IPS-15b (cell line): ENCODE results near the gene VPS8.

Experiments used
- H3K27me3 ChIP-seq: one replicate; pipeline ENCODE4 v1.6.1; 2013; ENCODE audit warnings: low read length; ENCODE audit not compliant: control insufficient read depth, insufficient read depth
- H3K36me3 ChIP-seq: one replicate; pipeline ENCODE4 v1.6.1; 2013; ENCODE audit warnings: low read length; ENCODE audit not compliant: control insufficient read depth, insufficient read depth
- H3K4me1 ChIP-seq: one replicate; pipeline ENCODE4 v1.6.1; 2013; ENCODE audit warnings: mild to moderate bottlenecking, low read length; ENCODE audit not compliant: control insufficient read depth, insufficient read depth
- H3K4me3 ChIP-seq: one replicate; pipeline ENCODE4 v1.5.1; 2013; ENCODE audit warnings: low read depth, low read length
- H3K9ac ChIP-seq: one replicate; pipeline ENCODE4 v1.6.1; 2013; ENCODE audit warnings: low read depth, mild to moderate bottlenecking, low read length
- H3K9me3 ChIP-seq: one replicate; pipeline ENCODE4 v1.6.1; 2013; ENCODE audit warnings: mild to moderate bottlenecking, low read length; ENCODE audit not compliant: control insufficient read depth, insufficient read depth

VPS8 gene

DNA sequence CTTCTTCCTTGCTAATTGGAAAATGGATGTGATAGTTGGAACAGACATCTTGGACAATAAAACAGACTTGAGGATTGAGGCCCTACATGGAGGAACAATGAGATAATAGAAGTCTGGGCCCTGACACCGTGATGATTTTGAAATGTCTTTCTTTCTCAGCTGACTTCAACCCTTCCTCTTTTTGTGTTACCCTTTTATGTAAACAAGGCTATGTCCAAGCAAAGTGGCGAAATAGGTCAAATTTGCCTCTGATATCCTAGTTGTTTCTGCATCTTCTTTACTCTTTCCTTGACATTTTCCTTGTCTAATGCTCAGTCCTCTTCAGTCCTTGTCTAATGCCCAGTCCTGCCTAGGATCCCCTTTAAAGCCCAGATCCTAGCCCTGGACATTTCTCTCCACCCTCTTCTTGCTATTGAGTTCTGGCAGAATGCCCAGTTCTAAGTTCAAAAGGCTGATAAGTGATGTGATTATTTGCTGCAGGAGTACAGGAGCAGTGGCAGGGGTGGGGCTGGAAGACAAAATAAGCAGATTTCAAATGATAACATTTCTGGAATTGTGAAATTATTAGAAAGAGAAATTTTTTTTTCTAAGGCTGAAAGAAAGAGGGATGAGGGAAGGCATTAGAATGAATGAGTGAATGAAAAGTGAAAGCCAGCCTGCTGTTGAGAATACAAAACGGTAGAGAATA lies 6.5 kb upstream of the VPS8 start:
- H3K36me3 ChIP-seq = no peaks in the 10 kb centered on the region
- H3K4me3 ChIP-seq = no peak overlapping the region
- no peak overlapping the region for H3K9ac ChIP-seq

DNA sequence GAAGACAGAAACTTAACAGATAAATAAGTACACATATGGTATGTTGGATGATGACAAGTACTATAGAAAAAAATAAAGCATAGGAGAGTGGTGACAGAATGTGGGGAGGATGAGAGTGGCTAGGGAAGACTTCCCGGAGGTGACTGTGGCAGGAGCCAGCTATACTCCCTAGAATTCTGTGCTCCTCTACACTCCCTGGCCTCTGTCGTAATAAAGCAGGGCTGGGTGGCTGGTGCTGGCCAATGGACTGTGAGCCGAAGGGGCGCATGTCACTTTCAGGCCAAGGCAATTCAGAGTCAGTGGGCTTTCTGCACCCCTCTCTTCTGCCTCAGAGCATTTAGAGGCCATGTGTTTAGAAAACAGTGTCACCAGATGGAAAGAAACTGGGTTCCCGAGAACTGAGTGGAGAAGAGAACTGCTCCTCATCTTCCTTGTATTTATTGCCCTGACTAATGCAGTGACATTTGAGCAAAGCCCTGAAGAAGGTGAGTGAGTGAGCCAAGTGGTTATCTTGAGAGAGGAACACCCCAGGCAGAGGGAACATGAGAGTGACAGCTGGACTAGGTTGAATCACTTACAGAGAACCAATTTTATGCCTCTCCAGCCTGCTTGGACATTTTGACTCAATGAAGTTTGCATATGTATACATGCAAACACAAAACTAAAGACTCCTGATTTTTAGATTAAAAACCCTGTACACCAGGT lies 5.2 kb upstream of the VPS8 start:
- Histone ChIP-seq H3K4me3 (no peak overlapping the region), H3K36me3 (no peaks in the 10 kb centered on the region), H3K9me3 (no peaks in the 10 kb centered on the region), H3K4me1 (no peaks in the 10 kb centered on the region), H3K27me3 (no peaks in the 10 kb centered on the region), H3K9ac (no peak overlapping the region)

More for the DNA sequence above, 6.5 kb upstream of the VPS8 start:
- Histone ChIP-seq H3K9me3 (no peaks in the 10 kb centered on the region), H3K27me3 (no peaks in the 10 kb centered on the region), H3K4me1 (no peaks in the 10 kb centered on the region)

DNA sequence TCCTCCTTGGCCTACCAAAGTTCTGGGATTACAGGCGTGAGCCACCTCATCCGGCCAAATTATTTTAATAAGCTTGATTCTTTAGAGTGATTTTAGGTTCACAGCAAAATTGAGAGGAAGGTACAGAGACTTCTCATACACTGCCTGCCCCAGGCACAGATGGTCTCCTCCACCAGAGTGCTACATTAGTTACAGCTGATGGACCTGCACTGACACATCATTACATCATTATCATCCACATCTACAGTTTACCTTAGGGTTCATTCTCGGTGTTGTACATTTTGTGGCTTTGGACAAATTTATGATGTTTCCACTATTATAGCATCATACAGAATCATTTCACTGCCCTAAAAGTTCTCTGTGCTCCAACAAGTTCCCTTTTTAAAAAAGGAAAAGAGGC lies 4.4 kb upstream of the VPS8 start:
- H3K4me1 ChIP-seq = no peaks in the 10 kb centered on the region
- no peak overlapping the region for H3K9ac ChIP-seq
- no peaks in the 10 kb centered on the region for H3K36me3 ChIP-seq
- no peak overlapping the region for H3K4me3 ChIP-seq
- no peaks in the 10 kb centered on the region for H3K27me3 ChIP-seq
- H3K9me3 ChIP-seq = no peaks in the 10 kb centered on the region

DNA sequence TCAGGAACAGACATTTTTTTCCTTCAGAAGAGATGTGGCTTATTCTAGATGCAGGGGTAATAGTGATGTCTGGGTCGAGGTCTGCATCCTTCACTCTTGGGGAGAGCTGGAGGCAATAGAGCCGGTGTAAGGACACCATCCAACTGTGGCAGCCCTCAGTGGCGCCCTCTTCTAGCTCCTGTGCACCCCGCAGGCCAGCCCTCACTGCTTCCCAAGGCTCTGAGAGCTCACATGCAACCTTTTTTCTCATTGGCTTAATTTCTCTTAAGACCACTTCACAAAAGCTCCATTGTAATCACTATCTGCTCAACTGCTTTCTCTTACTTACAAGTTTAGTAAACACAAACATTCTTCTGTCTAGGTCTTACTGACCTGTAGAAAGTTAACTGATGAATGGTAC lies 3.9 kb upstream of the VPS8 start:
- Histone ChIP-seq H3K36me3 (no peaks in the 10 kb centered on the region), H3K4me3 (no peak overlapping the region)

DNA sequence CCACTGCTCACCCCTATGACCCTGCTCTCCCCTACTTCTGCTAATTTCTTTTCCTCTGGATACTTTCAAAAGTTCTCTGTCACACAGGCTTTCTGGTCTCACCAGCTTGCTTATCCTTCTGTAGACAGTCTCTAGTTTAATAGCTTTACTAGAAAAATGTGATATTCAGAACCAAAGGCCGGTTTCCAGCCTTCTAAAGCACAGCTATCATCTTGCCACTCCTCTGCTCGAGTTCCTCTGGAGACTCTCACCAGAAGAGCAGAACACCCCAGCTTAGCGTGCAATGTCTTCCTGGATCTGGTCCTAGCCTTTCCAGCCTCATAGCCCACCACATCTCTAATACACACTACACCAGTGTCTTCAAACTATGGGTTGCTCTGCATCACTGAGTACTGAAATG lies 1.8 kb upstream of the VPS8 start:
- Histone ChIP-seq H3K4me1 (no peaks in the 10 kb centered on the region), H3K9ac (no peak overlapping the region), H3K9me3 (no peaks in the 10 kb centered on the region), H3K36me3 (no peaks in the 10 kb centered on the region), H3K27me3 (peaks cover 6% of the 10 kb centered on the region), H3K4me3 (no peak overlapping the region)

More for the DNA sequence above, 3.9 kb upstream of the VPS8 start:
- no peaks in the 10 kb centered on the region for H3K4me1 ChIP-seq
- H3K9ac ChIP-seq = no peak overlapping the region
- H3K9me3 ChIP-seq = no peaks in the 10 kb centered on the region
- H3K27me3 ChIP-seq = peaks cover 2% of the 10 kb centered on the region

DNA sequence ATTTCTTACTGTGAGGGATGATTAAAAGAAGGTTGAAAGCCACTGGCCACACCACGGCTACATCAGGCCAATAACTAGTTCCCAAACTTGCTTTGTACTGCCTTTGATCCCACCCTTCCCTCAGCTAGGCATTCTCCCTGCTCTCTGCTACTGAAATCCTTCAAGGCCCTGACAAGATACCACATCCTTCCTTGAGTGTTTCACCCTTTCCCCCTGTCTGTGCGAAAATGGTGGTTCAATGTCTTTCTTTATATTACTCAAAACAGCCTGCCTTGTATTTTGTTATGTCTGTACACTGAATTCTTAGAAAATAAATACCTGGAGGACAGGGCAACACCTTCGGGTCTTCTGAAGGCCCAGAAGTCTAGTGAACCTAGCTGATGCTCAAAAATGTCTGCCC lies 932 bp upstream of the VPS8 start:
- Histone ChIP-seq H3K4me1 (no peaks in the 10 kb centered on the region), H3K4me3 (no peak overlapping the region), H3K27me3 (peaks cover 6% of the 10 kb centered on the region), H3K9me3 (no peaks in the 10 kb centered on the region), H3K36me3 (no peaks in the 10 kb centered on the region), H3K9ac (no peak overlapping the region)

DNA sequence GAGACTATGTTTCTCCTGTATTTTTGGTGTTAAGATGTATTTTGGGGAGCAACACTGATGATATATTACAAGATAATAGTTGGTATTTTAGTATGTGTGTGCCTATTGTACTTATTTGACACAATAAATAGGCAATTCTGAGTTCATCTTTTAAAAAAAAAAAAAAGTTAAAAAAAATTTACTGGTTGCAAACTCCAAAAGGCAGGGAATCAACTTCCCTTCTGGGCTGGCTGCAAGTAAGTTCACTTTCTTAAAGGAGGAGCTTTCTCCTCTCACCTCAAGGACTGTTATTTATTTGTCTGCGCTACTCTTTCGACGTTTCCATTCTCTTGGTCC lies 335 bp upstream of the VPS8 start:
- no peaks in the 10 kb centered on the region for H3K36me3 ChIP-seq
- no peaks in the 10 kb centered on the region for H3K9me3 ChIP-seq
- no peaks in the 10 kb centered on the region for H3K4me1 ChIP-seq
- H3K9ac ChIP-seq = no peak overlapping the region
- peaks cover 6% of the 10 kb centered on the region for H3K27me3 ChIP-seq
- peak overlapping the region; percentile 88 for H3K4me3 ChIP-seq

DNA sequence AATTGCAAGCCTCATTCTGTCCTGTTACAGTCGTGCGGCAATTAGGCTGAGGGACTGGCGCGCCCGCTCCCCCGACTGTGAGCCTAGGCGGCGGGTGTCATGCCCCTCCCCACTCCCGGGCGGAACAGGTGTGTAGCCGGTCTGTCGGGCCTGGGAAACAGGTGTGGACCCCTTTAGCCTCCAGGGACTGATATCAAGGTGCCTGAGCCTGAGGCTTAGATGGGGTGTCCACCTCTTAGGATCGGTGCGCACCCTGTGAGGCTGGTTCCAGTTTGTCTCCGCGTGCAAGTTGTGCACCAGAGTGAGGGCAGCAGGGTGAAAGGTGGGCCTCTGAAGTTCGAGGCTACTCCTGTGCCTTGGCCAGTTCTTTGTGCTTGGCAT lies 686 bp downstream of the VPS8 start:
- Histone ChIP-seq H3K27me3 (peaks cover 6% of the 10 kb centered on the region), H3K9ac (peak overlapping the region; percentile 39), H3K9me3 (no peaks in the 10 kb centered on the region), H3K4me1 (no peaks in the 10 kb centered on the region), H3K4me3 (peak overlapping the region; percentile 88), H3K36me3 (no peaks in the 10 kb centered on the region)

DNA sequence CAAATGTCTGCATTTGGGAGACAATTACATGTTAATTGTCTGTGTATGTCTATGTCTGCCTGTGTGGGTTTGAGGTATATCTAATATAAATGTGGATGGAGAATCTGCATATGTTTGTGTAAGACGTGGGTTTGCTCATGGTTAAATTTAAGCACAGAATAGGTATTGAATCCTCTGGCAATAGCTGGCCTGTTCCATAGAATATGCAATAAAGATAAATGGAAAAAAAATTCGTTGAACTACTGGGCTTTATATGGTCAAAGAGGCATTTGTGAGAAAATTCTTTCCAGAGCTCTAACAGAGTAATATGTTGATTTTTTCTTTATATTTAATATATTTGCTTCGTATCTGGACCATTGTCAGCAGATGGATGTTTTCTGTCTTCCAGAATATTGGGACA lies 1.4 kb downstream of the VPS8 start:
- no peaks in the 10 kb centered on the region for H3K4me1 ChIP-seq
- no peak overlapping the region for H3K9ac ChIP-seq
- peak overlapping the region; percentile 88 for H3K4me3 ChIP-seq
- H3K27me3 ChIP-seq = peaks cover 6% of the 10 kb centered on the region
- no peaks in the 10 kb centered on the region for H3K9me3 ChIP-seq
- no peaks in the 10 kb centered on the region for H3K36me3 ChIP-seq

DNA sequence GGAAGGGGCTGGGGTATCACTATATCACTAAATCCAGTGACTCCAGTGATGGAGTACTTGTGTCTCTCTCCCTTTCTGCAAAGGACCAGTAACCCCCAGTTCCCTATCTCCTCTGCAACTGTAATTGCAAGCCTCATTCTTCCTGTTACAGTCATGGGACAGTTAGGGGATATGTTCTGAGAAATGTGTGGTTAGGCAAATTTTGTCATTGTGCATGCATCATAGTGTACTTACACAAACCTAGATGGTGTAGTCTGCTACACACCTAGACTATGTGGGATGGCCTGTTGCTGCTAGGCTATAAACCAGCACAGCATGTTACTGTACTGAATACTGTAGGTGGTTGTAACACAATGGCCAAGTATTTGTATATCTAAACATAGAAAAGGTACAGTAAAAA lies 2.2 kb downstream of the VPS8 start:
- Histone ChIP-seq H3K9me3 (no peaks in the 10 kb centered on the region), H3K9ac (no peak overlapping the region), H3K36me3 (no peaks in the 10 kb centered on the region), H3K27me3 (peaks cover 6% of the 10 kb centered on the region), H3K4me3 (no peak overlapping the region), H3K4me1 (no peaks in the 10 kb centered on the region)

DNA sequence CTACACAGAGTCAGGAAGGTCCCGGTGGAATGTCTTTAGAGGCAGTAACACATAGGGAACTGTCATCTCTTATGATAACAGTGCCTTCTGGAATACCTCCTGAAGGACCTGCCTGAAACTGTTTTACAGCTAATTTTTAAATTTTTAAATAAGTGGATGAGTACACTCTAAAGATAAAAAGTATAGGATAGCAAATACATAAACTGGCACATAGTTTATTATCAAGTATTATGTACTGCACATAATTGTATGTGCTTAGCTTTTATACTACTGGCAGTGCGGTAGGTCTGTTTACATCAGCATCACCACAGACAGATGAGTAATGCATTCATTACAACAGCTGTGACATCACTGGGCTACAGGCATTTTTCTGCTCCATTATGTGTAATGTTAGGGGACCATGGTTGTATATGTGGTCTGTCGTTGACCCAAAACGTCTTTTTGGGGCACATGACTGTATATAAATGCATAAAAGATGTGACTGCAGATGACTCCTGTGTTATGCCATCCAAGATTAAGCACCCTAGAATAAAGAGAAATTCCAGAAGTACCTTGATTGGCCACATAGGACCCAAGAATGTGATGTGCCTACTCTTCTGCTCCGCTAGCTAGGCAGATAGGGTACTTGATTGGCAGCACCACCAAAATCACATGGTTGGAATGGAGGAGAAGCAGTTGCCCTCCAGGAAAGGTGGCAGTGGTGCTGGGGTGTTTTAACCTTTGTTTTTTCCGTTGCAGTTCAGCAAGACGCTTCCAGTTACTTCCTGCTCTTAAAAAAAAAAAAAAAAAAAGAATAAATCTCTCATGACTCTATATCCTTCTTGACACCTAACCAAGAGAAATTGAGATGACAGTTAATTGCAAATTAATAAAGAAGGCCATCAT lies 3.3 kb downstream of the VPS8 start:
- H3K4me3 ChIP-seq = no peak overlapping the region
- H3K27me3 ChIP-seq = peaks cover 6% of the 10 kb centered on the region
- no peak overlapping the region for H3K9ac ChIP-seq
- no peaks in the 10 kb centered on the region for H3K4me1 ChIP-seq
- no peaks in the 10 kb centered on the region for H3K9me3 ChIP-seq
- no peaks in the 10 kb centered on the region for H3K36me3 ChIP-seq

DNA sequence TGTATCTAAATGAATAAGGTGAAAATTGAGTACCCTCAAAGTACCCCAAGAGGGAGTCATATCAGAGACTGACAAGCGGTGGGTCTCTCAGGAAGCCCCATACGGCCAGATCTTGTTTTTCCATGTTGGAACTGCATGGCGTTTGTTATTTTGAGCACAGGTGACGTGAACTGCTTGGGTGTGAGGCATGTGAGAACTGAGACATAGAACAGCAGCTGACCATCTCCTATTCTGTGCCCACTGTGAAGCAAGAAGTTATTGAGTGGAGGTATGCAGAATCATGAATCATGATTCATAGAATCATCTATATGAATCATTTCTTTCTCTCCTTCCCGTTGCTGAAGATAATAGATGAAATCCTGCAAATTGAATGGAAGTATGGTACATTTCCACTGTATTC lies 4.6 kb downstream of the VPS8 start:
- no peaks in the 10 kb centered on the region for H3K36me3 ChIP-seq
- no peak overlapping the region for H3K9ac ChIP-seq
- peaks cover 6% of the 10 kb centered on the region for H3K27me3 ChIP-seq
- H3K9me3 ChIP-seq = no peaks in the 10 kb centered on the region
- H3K4me1 ChIP-seq = no peaks in the 10 kb centered on the region
- H3K4me3 ChIP-seq = no peak overlapping the region
